HG03442 (cell line): ENCODE measurements around the gene CLK2.
"Not testable (repeated sequence)": the region's sequence is repeated elsewhere in the genome, so short reads cannot be mapped to it uniquely, and the experiment has no call there.

Source experiments
- ATAC-seq: cut with Tn5 transposase; IDR thresholded peaks from one replicate; pipeline ENCODE4 v1.9.1; 2021; ENCODE audit warnings: mild to moderate bottlenecking, moderate library complexity; ENCODE audit not compliant: unreplicated experiment

Gene CLK2

GRCh38 chr1:155214702-155215101 is 58.6 kb downstream of the CLK2 start:
- ATAC-seq: not testable (repeated sequence)
